ENCODE measurements around the gene SPRYD3.

- TF ChIP-seq CTCF (IDR thresholded peaks at IDR 0.05) (no peak), POLR2A (IDR thresholded peaks at IDR 0.05) (no peak), POLR2AphosphoS5 (IDR thresholded peaks at IDR 0.05) (no peak)
These were observed 4.2 kb downstream of the SPRYD3 start for GRCh38 chr12:53074999-53075370.
